ENCODE results near the gene GREB1.
"Not testable (repeated sequence)": the region's sequence is repeated elsewhere in the genome, so short reads cannot be mapped to it uniquely, and the experiment has no call there.

Gene GREB1

DNA sequence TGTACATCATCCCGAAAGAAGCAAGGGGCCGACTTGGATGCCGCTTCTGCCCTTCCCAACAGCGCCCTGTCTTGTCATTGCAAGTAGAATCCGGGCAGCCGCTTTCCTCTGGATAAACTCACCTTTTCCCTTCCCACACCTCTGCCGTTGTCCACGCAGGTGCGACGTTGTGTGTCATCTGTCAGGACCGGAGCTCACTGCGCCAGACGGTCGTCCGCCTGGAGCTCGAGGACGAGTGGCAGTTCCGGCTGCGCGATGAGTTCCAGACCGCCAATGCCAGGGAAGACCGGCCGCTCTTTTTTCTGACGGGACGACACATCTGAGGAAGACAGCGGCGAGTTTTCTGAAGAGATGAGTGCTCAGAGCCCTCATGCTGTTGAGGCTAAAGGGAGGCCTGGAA, 106.3 kb downstream of the GREB1 start:
- no peak for DNase-seq (ENCODE audit: low spot score)

DNA sequence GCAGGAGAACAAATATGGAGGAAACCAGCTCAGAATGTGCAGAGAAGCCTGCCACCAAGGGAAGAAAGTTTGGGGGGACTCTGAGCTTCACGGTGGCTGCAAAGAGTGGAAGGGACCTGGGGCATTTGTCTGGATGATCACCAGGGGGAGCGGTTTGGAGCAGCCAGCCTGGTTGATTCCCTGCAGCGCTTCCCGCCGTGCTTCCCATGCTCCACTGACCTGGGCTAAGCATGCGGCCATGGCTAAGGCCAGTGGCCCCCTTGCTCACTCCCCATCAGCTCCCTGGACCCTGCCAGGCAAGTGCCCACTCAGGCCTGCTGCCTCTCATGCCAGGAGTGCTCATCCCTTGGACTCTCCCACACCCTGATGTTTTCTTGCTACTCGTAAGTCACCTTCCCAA, 109.1 kb downstream of the GREB1 start:
- DNase-seq (ENCODE audit: low spot score): no peak

DNA sequence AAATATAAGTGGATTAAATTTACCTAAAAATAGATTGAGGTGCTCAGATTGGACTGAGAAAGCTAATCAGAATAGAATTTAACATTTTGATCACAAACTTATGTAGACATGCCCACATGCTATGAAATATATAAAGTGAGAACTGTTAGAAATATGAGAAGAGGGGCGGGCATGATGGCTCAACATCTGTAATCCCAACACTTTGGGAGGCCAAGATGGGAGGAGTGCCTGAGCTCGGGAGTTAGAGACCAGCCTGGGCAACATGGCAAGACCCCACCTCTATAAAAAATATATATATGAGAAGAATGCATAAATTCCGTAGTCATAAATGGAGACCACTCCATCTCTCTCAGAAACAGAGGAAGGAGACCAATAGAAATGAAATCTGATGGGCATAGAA, 110.4 kb downstream of the GREB1 start:
- no peak for DNase-seq (ENCODE audit: low spot score)

DNA sequence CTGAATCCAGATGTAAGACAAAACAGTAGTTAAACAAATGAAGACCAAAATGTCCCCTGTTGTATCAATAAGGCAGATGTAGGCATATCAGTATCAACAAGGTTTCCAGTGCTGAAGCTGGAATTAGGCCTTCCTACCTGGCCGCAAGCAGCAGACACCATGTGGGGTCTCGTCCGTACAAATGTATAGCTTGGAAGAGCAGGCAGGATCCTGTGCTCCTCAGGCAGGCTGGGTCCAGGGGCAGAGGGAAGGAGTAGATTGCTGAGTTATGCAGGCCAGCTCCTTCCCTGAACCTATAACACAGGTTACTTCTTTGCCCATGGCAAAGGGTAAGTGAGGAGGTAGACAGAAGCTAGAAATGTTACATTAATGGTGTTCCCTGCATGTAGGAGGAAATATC, 112.7 kb downstream of the GREB1 start:
- DNase-seq (ENCODE audit: low spot score): no peak

DNA sequence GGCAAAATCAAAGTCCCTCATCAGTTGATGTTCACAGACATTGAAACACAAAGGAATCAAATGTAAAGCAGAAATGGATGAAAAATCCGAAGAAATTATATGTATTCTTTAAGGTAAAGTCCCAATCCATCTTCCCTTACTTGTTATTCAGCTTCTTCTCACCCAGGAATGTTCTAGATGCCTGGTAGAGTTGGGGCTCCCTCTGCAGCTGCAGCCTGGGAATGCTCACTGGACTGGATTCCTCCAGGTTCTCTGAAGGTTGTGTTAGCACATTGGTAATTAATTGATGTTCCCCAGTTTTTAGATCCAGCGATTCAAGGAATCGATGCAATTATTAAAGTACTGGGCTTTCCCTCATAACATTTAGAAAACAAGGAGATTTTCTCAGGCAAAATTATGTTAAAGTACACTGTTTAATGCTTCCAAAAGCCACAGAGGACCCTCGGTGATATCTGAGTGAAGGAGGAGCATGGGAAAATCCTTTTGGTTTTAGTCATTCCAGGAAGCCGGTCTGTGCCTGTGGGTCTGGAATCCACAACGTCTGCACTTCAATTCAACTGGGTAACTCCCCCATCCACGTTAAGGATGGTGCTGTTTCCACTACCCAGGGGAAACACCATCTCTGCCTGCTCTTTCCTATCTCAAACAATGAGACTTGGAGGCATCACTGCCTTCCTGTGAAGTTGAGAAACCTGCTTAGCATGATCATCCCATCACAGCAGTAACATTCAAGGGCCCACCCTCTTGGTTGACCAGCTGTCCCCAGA, 114.2 kb downstream of the GREB1 start:
- peak; percentile 26 for DNase-seq (ENCODE audit: low spot score)

DNA sequence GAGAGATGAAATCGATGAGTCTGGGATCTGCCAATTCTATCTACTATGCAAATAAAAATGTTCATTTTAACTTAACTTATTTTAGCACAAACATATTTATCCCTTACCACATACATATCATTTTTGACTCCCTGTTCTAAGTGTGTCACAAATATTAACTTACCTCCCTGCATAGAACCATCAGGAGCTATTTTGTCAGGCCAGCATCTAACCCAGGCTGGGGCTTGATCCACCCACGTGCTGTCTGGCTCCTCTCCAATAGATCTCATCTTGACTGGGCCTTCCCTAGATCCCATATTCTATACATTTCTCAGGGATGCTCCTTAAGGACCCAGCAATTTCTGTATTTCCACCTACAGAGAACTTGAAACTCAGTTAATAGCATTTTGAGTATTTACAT, 115.2 kb downstream of the GREB1 start:
- no peak for DNase-seq (ENCODE audit: low spot score)

DNA sequence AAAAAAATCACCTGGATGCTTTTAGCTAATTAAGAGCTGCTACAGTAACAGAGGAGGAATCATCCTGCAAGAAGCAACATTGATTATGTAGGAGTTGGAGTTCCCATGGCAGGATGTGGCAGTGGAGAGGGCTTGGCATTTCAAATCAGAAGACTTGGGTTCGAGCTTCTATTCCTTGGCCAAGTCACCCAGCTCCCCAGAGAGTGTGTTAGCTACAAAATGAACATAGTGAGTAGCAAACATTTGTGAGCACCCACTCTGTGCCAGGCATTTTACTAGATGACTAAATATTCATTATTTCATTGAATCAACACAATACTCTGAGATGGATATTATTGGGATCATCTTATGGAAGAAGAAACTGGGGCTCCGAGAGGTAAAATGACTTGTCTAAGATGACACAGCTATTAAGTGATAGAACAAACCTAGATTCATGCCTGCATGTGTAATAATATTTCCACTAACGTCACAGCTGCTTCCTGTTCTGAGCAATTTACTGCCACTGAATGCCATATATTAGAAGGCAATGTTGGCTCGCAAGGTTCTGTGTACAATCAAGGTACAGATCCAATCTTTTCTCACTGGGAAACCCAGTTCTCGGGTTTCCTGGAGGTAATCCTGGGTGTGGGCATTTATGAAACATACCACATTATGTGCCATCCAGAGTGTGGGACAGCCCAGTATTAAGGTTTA, 118.2 kb downstream of the GREB1 start:
- DNase-seq (ENCODE audit: low spot score): no peak

DNA sequence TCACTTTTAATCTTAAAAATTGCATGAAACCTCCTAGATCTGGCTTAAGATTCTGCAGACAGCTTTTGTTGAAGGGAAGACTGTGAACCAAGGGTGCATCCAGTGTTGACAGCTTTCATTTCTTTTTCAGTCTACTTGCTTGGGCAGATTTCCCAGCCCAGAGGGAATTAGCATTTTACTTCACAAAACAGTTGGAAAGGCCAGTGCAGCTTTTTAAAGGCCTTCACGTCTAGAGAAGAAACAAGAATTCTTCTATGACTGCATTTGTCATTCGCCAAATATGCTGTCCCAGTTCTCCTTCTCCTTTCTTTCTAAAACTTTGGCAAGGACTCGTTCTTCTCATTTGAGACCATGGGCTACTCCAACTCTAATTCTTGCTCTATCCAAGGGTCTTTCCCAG, 118.7 kb downstream of the GREB1 start:
- no peak for DNase-seq (ENCODE audit: low spot score)

DNA sequence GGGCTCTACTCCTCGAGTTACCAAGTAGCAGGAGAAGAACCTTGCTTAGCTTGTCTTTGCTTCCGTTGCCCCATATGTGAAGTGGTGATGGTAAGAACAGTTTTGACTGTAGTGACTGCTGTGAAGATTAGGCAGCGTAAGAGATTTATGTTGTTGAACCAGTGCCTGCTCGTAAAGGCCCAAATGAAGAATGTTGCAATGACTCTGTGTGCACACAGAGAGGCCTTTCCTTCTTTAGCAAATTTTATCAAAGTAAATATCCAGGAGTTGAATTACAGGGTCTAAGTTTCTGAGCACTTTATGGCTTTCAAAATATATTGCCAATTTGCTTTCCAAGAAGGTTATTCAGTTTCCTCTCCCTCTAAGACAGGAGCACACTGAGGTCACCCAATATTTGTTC, 121.7 kb downstream of the GREB1 start:
- DNase-seq (ENCODE audit: low spot score): no peak

DNA sequence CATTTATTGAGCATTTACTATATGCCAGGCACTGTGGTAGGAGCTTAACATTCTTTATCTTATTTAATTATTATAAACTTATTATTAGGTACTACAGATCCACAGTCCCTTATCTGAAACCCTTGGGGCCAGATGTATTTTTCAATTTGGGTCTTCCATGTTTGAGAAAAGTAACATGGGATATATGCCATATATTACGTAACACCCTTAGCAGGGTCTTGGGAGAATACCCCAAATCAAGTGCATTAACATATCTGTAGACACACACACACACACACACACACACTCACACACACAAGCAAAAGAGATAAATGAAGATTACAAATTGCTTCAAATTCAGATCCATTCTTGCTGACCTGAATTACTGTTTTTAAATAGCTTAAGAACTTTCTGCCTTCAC, 122.4 kb downstream of the GREB1 start:
- no peak for DNase-seq (ENCODE audit: low spot score)

DNA sequence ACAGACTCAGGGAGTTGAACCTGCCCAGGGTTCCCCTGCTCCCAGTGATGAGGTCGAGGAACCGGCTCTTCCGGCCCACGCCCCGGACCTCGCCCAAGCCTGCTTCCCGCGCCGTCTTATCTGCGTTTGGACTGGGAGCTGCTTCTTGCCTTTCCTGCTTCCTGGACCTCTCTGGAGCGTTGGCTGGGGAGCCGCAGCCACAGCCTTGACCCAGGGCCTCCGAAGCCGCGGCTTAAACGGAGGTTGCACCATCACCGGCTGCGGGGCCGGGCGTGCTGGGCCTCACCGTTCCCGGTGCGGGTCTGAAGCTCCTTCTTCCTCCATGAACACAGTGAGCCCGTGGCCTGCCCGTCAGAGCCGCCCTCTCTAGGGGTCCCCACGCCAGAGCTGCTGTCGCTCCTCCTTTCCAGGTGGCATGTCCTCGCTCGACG, 122.8 kb downstream of the GREB1 start:
- no peak for DNase-seq (ENCODE audit: low spot score)

DNA sequence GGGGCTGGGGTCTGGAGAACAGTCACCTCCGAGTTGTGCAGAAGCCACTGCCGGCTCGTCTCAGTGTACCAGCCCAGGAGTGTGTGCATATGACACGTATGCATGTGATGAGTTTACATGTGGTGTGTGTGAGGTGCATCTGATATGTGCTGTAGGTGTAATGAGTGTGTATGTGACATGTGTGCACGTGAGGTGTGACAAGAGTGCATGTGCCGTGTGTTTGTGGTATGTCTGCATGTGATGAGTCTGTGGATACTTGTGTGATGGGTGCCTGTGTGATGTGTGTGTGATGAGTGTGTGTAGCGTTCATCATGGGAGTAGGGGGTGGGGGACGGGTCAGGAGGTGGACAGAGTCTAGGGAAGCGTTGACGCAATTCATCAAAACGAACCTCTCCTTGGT, 123.3 kb downstream of the GREB1 start:
- DNase-seq (ENCODE audit: low spot score): no peak

DNA sequence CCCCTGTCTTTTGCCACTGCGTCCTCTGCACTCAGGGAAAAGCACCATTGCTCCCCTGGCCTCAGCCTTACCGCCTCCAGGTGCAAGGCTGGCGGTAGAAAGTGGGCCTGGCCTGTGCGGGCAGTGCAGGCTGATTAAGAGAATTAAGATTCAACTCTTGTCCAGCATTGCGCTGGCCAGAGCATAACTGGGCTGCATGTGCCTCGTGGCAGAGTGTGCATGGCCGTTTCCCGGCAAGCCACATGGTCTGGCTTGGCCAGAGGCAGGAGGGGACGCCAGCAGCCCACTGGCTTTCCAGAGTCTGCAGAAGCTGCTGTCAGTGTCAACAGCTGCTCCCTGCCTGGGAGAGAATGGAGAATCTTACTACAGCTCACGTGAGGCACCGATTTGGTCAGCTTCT, 123.8 kb downstream of the GREB1 start:
- no peak for DNase-seq (ENCODE audit: low spot score)

DNA sequence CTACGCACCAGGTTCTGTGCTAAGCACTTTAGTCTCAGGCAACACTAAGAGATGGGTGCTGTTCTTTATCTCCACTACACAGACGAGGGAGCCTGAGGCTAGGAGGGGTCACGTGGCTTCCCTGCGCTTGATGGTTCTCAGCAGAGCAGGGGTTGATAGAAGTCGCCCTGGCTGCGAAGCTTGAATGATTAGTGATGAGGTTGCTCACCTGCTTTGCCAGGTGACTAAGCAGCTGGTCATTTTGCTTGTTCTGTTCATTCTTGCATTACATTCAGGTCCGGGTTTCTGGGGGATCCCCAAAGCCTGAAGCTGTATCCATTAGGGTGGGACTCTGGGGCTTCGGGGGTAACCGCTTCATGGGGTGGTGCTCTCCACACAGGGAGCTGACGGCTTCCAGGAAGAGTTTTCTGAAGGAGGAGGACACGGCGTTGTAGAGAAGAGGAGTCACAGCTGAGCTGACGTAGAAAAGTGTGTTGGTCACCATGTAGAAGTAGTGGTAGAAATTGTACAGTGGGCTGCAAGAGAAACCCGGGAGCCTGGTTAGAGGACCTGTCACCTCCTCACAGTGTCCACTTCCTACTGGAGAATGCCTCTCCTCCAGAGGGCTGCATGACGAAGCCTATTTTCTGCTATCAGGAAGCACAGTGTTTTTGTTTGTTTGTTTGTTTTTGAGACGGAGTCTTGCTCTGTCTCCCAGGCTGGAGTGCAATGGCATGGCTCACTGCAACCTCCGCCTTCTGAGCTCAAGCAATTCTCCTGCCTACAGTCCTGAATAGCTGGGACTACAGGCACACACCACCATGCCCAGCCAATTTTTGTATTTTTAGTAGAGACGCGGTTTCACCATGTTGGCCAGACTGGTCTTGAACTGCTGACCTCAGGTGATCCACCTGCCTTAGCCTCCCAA, 124.6 kb downstream of the GREB1 start:
- no peak for DNase-seq (ENCODE audit: low spot score)

DNA sequence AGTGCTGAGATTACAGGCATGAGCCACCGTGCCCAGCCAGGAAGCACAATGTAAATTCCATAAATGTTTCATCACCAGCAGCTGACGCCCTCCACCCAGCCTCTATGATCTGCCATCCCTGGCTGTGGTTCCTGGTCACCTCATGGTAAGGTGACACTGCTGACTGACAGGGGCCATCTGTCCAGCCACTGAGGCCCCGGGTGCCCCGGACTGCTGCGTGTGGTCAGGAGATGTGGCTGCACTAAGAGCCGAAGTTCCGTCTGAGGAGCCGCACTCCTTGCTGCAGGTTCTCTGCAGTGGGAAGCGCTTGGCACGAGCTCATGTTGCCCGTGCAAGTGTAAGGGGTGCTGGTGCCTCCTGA, 125.2 kb downstream of the GREB1 start:
- no peak for DNase-seq (ENCODE audit: low spot score)

DNA sequence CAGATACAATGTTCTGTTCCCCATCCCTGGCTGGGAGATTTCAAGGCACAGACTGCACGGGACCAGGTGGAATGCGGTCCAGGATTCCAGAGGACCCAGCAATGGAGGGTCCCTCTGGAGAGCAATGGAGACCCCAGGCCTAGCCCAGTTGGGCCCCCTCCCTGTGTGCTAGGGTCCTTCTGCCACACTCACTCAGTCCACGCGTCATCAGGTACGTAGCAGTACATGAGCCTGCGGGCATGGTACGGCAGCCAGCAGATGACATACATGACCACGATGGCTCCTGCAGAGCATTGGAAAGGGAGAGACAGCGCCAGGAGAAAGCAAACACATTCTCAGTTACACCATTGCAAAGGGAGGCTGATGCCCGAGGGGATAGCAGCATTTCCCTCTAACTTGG, 126.0 kb downstream of the GREB1 start:
- DNase-seq (ENCODE audit: low spot score): no peak

DNA sequence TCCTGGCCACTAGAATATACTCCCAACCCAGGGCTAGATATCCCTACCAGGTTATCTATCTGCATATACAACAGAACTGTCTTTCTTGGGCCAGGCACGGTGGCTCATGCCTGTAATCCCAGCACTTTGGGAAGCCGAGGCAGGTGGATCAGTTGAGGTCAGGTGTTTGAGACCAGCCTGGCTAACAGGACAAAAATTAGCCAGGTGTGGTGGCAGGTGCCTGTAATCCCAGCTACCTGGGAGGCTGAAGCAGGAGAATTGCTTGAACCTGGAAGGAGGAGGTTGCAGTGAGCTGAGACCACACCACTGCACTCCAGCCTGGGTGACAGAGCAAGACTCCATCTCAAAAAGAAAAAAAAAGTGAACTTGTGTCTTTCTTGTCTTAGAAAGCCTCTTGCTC, 126.6 kb downstream of the GREB1 start:
- not testable (repeated sequence) for DNase-seq (ENCODE audit: low spot score)

DNA sequence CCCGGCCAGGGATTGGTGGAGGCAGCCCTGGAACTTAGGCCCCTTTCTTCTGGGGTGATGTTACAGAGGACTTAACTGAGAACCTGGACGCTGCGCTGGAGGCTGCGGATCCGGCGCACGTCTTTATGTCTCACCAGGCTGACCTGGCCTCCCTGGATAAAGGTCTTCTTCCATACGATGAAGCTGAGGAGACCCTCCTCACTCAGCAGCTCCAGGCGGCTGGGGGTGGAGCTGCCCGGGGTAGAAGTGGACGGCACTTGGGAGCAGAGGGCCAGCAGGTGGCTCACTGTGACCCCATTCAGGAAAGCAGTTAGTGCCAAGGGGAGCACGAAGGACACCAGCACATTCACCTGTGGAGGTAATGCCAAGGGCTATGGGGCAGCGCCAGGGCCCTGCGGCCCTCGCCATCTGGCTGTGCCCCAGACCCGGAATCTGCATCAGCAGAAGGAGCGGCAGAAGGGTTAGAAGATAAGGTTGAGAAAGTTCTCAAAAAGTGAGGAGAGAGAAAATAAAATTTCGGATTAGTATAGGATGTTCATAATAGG, 128.1 kb downstream of the GREB1 start:
- DNase-seq (ENCODE audit: low spot score): no peak

DNA sequence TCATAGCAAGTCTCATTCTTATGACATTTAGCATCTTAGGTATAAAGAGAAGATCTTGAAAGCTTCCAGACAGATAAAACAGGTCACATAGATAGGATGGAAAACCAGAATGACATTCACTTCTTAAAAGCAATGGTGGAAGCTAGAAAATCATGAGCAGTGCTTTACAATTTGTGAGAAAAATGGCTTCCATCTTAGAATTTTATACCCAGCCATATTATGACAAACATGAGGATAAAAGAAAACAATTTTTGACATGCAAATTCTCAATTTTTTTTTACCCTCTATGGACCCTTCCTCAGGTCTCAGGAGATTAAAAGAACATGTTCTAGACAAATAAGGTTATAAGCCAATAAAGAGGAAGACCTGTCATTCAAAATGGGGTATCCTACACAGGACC, 129.0 kb downstream of the GREB1 start:
- DNase-seq (ENCODE audit: low spot score): no peak

DNA sequence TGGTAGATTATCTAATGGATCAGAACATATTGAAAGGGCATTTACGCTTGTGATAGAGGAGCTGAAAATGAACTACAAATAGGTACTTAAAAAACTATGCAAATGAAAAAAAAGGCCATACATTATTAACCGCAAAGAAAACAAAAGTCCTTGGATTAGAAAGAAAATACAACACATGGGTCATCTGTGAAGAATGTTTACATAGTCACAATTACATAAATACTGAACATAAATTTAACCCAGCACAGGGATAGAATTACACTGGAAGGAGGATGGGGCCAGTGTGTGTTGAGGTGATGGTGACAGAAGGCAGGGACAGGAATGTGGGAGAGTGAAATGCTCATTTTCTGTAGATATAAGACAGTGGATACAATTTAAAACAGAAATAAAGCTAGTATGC, 129.6 kb downstream of the GREB1 start:
- no peak for DNase-seq (ENCODE audit: low spot score)

DNA sequence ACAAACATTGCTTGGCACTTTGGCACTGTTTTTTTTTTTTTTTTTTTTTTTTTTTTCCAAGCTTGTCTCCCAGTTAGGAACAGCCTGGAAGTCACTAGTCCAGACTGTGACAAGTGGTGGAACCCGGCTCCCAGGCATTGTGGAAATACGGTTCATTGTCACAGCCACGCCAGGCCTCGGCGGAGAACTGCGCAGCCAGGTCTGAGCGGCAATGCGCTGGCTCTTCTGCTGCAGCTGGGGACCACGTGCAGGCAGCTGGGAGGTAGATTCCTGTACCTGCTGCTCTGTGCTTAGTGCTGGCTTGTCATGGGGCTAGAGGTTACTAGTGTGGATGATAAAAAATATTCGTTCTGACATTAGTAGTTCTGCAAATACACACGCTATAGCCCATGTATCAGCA, 131.2 kb downstream of the GREB1 start:
- no peak for DNase-seq (ENCODE audit: low spot score)

DNA sequence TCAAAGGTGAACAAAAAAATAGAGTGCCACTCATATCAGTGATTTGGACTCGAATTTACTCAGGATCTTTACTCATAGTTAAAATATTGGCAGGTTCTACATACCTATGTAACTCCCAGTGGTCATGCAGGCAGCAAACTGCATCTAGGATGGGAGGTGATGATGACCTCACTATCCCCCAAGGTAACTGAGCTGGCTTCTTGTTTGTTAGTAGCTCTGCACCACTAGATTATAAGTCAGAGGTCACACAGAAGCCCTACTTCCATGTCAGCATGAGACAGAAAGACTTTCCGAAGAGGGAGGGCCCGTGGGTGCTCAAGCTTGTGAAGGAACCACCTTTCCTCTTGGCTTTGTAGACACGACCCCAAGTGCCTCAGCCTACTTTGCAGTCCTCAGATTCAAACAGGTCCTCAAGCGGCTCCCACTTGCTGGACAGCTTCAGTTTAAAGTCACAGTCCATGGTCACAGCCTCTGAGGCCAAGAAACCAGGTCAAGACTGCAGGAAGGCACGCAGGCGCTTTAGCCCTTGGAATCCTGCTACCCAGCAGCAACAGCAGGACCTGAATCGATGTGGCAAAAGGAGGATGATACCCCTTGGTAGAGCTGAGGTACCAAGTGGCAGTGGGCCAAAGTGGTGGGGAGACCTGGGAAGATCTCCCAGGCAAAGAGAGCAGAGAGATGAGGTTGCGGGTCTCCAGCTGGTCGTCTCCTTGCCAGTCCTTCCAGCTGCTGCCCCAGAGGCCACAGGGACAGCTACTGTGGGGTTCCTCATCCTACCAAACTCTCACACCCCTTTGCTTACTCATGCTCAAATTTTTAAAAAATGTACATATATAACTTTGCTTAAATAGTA, 131.9 kb downstream of the GREB1 start:
- no peak for DNase-seq (ENCODE audit: low spot score)
